Mesenchymal stem cell (in vitro differentiated cells and primary cell): ENCODE data around the gene CERS6.

Source experiments
- DNase-seq: peaks from one replicate; pipeline ENCODE4 v3.0.0-alpha.2; 2013
- H2AFZ ChIP-seq: one replicate; pipeline ENCODE4 v1.6.1; 2013; ENCODE audit warnings: low read depth, mild to moderate bottlenecking, control low read depth, inconsistent platforms, low read length, moderate library complexity
- H2AK5ac ChIP-seq: 2 replicates; pipeline ENCODE4 v1.6.1; 2013; ENCODE audit warnings: low read length, moderate library complexity, mild to moderate bottlenecking, inconsistent platforms; ENCODE audit not compliant: severe bottlenecking
- H2BK120ac ChIP-seq: one replicate; pipeline ENCODE4 v1.6.1; 2013; ENCODE audit warnings: low read depth, mild to moderate bottlenecking, inconsistent platforms, low read length, moderate library complexity
- H2BK12ac ChIP-seq, 2 experiments: one replicate each; pipeline ENCODE4 v1.6.1; 2013; ENCODE audit warnings: inconsistent platforms in 2 of 2, low read length in 2 of 2, mild to moderate bottlenecking in 2 of 2, moderate library complexity in 2 of 2, control low read depth in 1 of 2
- H2BK15ac ChIP-seq: one replicate; pipeline ENCODE4 v1.6.1; 2013; ENCODE audit warnings: mild to moderate bottlenecking, low read depth, inconsistent platforms; ENCODE audit not compliant: poor library complexity, severe bottlenecking
- H2BK5ac ChIP-seq: 2 replicates; pipeline ENCODE4 v1.6.1; 2013; ENCODE audit warnings: low read depth, mild to moderate bottlenecking, low read length, control low read depth, inconsistent platforms; ENCODE audit not compliant: poor library complexity, severe bottlenecking
- H3K14ac ChIP-seq, 2 experiments: one replicate each; pipeline ENCODE4 v1.6.1; 2013; ENCODE audit warnings: inconsistent platforms in 2 of 2, low read length in 2 of 2, control low read depth in 1 of 2, mild to moderate bottlenecking in 1 of 2, moderate library complexity in 1 of 2
- H3K18ac ChIP-seq, 2 experiments: one replicate each; pipeline ENCODE4 v1.6.1; 2013; ENCODE audit warnings: inconsistent platforms in 2 of 2, low read length in 2 of 2, control low read depth in 1 of 2, low read depth in 1 of 2, mild to moderate bottlenecking in 1 of 2
- H3K23ac ChIP-seq, 2 experiments: one replicate each; pipeline ENCODE4 v1.6.1; 2013; ENCODE audit warnings: inconsistent platforms in 2 of 2, low read length in 2 of 2, mild to moderate bottlenecking in 2 of 2, moderate library complexity in 2 of 2, control low read depth in 1 of 2
- H3K27ac ChIP-seq: 2 replicates; pipeline ENCODE4 v1.5.1; 2013; ENCODE audit warnings: mild to moderate bottlenecking, moderate library complexity, low read length, control low read depth, inconsistent platforms; ENCODE audit not compliant: poor library complexity, severe bottlenecking
- H3K27me3 ChIP-seq, 2 experiments: 2 replicates each; pipeline versions ENCODE4 v1.6.1 to v1.7.0; 2013; ENCODE audit warnings: low read length in 2 of 2, mild to moderate bottlenecking in 2 of 2, moderate library complexity in 2 of 2, control low read depth in 1 of 2, inconsistent platforms in 1 of 2; ENCODE audit not compliant: control insufficient read depth in 1 of 2, insufficient read depth in 1 of 2
- H3K36me3 ChIP-seq, 2 experiments: 2 replicates each; pipeline versions ENCODE4 v1.6.1 to v1.7.0; 2013; ENCODE audit warnings: low read length in 2 of 2, control low read depth in 1 of 2, inconsistent platforms in 1 of 2, low read depth in 1 of 2, mild to moderate bottlenecking in 1 of 2; ENCODE audit not compliant: insufficient read depth in 2 of 2, control insufficient read depth in 1 of 2
- H3K4ac ChIP-seq, 2 experiments: one replicate each; pipeline ENCODE4 v1.6.1; 2013; ENCODE audit warnings: inconsistent platforms in 2 of 2, low read length in 2 of 2, mild to moderate bottlenecking in 2 of 2, moderate library complexity in 2 of 2, control low read depth in 1 of 2, low read depth in 1 of 2
- H3K4me1 ChIP-seq: 2 replicates; pipeline ENCODE4 v1.6.1; 2013; ENCODE audit warnings: low read depth, low read length, control low read depth; ENCODE audit not compliant: control insufficient read depth, insufficient read depth
- H3K4me2 ChIP-seq: 2 replicates; pipeline ENCODE4 v1.6.1; 2013; ENCODE audit warnings: low read length, mild to moderate bottlenecking, inconsistent platforms; ENCODE audit not compliant: poor library complexity, severe bottlenecking
- H3K4me3 ChIP-seq, 2 experiments: 2 replicates each; pipeline versions ENCODE4 v1.5.1 to v1.7.0; 2013; ENCODE audit warnings: low read length in 2 of 2, mild to moderate bottlenecking in 2 of 2, control low read depth in 1 of 2, low read depth in 1 of 2; ENCODE audit not compliant: insufficient read depth in 1 of 2
- H3K79me1 ChIP-seq: replicated peaks from 2 replicates; pipeline ENCODE4 v1.6.1; 2013; ENCODE audit warnings: mild to moderate bottlenecking, control low read depth, low read length, inconsistent platforms; ENCODE audit not compliant: poor library complexity, severe bottlenecking
- H3K9ac ChIP-seq: 2 replicates; pipeline ENCODE4 v1.7.0; 2013; ENCODE audit warnings: mild to moderate bottlenecking, low read length, moderate library complexity
- H3K9me3 ChIP-seq: 2 replicates; pipeline ENCODE4 v1.7.0; 2013; ENCODE audit warnings: mild to moderate bottlenecking, low read length; ENCODE audit not compliant: control insufficient read depth
- H4K8ac ChIP-seq: one replicate; pipeline ENCODE4 v1.6.1; 2013; ENCODE audit warnings: inconsistent platforms, mild to moderate bottlenecking, low read length, moderate library complexity
- H4K91ac ChIP-seq: one replicate; pipeline ENCODE4 v1.6.1; 2013; ENCODE audit warnings: mild to moderate bottlenecking, low read length, inconsistent platforms
- WGBS: methylation state at CpG from one replicate; pipeline ENCODE4 v1.1.7; 2013; ENCODE audit warnings: mixed read lengths; 5-methylcytosine and 5-hydroxymethylcytosine counted together

The CERS6 gene

DNA sequence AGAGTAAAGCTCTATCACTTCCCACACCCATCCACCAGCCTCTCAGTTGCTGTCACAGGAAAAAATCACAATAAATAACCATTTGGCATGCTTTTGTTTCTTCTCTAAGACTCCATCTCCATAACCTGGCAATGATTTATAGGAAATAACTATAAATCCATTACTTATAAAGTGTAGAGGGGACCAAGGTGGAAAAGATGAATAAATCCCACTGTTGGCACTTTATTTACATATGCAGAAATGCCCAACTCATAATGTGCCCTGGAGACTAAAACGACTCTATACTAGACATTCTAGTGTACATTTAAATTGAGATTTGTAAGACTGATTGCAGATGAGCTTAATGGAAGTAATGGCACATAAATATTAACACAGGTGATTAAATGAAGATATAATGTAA is 338.9 kb downstream of the CERS6 start:
- Histone ChIP-seq H2BK12ac (no peak overlapping the region), H2BK120ac (no peak overlapping the region), H4K91ac (no peak overlapping the region), H3K27me3 (peaks cover 0 to 2% of the 10 kb centered on the region in 2 experiments), H3K4ac (no peak overlapping the region), H3K14ac (no peak overlapping the region), H3K9ac (no peak overlapping the region), H3K23ac (no peak overlapping the region), H3K4me3 (no peak overlapping the region), H3K4me2 (no peak overlapping the region), H3K9me3 (no peaks in the 10 kb centered on the region), H3K79me1 (no peaks in the 10 kb centered on the region), H3K4me1 (no peaks in the 10 kb centered on the region), H3K27ac (no peak overlapping the region), H3K36me3 (no peaks in the 10 kb centered on the region), H3K18ac (no peak overlapping the region), H2BK15ac (no peak overlapping the region), H2AFZ (no peak overlapping the region), H2AK5ac (no peak overlapping the region), H4K8ac (no peak overlapping the region), H2BK5ac (no peak overlapping the region)
- no CpG with 5 or more reads among the region's 1 CpG for WGBS
- no peak for DNase-seq

DNA sequence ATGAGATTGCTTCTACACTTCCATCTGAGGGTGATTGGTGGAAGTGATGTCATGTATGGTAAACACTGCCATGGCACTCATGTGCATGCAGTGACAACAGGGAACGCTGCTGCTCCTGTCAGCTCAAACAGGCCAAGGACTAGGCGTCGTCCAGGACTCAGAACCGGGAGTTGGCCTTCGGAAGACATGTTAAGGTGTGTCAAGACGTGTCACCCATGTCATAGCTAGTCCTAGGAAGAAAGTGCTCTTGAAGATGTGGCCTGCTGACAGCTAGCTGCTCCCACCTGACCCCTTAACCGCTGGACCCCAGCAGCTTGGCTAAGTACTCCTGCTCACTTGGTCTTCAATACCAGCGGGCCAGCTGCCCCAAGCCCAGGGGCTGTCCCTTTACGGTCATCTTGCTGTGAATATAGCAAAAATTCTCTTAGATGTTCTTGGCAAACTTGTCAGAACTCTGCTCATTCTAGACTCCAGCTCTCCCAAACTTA is 340.1 kb downstream of the CERS6 start:
- WGBS: 76% methylated on average over 9 of the region's 9 CpGs
- H2BK120ac ChIP-seq: peak overlapping the region; percentile 40
- DNase-seq: no peak

DNA sequence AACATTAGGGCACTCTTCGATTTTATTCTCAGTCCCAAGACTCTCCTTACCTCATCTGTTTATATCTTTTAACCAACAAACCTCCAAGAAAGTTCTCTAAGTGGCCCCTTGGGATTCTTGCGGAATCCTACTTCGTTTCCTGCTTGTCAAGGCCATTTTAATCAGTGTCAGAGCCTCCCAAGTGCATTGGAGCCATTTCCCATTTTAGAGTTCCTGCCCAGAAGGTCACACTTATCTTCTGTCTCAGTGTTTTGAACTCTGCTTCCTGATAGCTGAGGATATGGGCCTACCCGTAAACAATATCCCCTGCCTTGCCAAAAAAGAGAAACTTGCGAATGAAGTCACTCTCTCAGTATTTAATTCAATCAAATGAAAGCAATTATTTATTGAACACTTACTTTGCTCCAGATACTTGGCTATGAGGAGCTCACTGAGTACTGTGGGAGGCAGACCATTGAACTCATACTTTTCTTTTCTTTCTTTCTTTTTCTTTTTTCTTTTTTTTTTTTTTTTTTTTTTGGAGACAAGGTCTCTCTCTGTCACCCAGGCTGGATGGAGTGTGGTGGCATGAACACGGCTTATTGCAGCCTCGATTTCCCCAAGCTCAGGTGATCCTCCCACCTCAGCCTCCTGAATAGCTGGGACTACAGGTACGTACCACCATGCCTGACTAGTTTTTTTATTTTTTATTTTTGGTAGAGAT is 340.7 kb downstream of the CERS6 start:
- H4K91ac ChIP-seq: no peak overlapping the region
- no peak overlapping the region for H3K4me2 ChIP-seq
- DNase-seq: peak; percentile 85
- H2BK5ac ChIP-seq: no peak overlapping the region
- no peak overlapping the region for H3K9ac ChIP-seq
- no peak overlapping the region for H3K14ac ChIP-seq
- no peak overlapping the region for H3K27ac ChIP-seq
- H2AK5ac ChIP-seq: no peak overlapping the region
- H3K4me3 ChIP-seq: no peak overlapping the region
- no peak overlapping the region for H4K8ac ChIP-seq
- H3K4ac ChIP-seq: no peak overlapping the region
- H3K18ac ChIP-seq: no peak overlapping the region
- H3K27me3 ChIP-seq: peaks cover 0 to 2% of the 10 kb centered on the region in 2 experiments
- H2BK12ac ChIP-seq: no peak overlapping the region
- H2AFZ ChIP-seq: no peak overlapping the region
- H3K4me1 ChIP-seq: no peaks in the 10 kb centered on the region
- 14% methylated on average over 5 of the region's 8 CpGs for WGBS
- no peaks in the 10 kb centered on the region for H3K36me3 ChIP-seq
- H3K23ac ChIP-seq: no peak overlapping the region
- H2BK120ac ChIP-seq: no peak overlapping the region
- H3K9me3 ChIP-seq: no peaks in the 10 kb centered on the region
- no peaks in the 10 kb centered on the region for H3K79me1 ChIP-seq
- no peak overlapping the region for H2BK15ac ChIP-seq

More for the DNA sequence above, 340.1 kb downstream of the CERS6 start:
- Histone ChIP-seq H3K14ac (no peak overlapping the region), H3K4me2 (no peak overlapping the region), H3K27me3 (peaks cover 0 to 2% of the 10 kb centered on the region in 2 experiments), H3K18ac (peak overlapping the region; percentile 50 to 80), H2BK5ac (no peak overlapping the region), H4K91ac (peak overlapping the region; percentile 79), H3K23ac (no peak overlapping the region), H3K4me1 (no peaks in the 10 kb centered on the region), H2BK12ac (peak overlapping the region; percentile 60 to 69), H3K27ac (no peak overlapping the region), H3K4ac (peak overlapping the region; percentile 35 to 37), H3K9ac (no peak overlapping the region), H3K4me3 (no peak overlapping the region), H2BK15ac (peak overlapping the region; percentile 60), H2AK5ac (no peak overlapping the region), H3K9me3 (no peaks in the 10 kb centered on the region), H3K36me3 (no peaks in the 10 kb centered on the region), H3K79me1 (no peaks in the 10 kb centered on the region), H4K8ac (peak overlapping the region; percentile 66), H2AFZ (no peak overlapping the region)

DNA sequence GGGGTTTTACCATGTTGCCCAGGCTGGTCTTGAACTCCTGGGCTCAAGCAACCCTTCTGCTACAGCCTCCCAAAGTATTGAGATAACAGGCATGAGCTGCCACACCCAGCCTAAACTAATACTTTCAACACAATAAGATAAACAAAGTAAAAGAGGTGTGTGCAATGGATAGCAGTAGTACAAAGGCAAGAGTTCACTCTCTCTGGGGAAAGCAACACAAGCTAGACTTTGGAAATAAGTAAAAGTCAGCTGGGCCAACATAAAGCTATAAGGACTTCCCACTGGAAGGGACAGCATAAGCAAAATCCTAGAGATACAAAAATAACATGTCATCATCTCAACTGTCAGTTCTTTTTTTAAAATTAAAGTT is 341.2 kb downstream of the CERS6 start:
- no peak overlapping the region for H2AFZ ChIP-seq
- no peak overlapping the region for H3K4ac ChIP-seq
- H2BK5ac ChIP-seq: no peak overlapping the region
- H3K4me3 ChIP-seq: no peak overlapping the region
- no peak overlapping the region for H4K8ac ChIP-seq
- no peak overlapping the region for H3K4me2 ChIP-seq
- no peak overlapping the region for H3K18ac ChIP-seq
- H3K27ac ChIP-seq: no peak overlapping the region
- H3K27me3 ChIP-seq: peaks cover 0 to 2% of the 10 kb centered on the region in 2 experiments
- H3K9me3 ChIP-seq: no peaks in the 10 kb centered on the region
- H2AK5ac ChIP-seq: no peak overlapping the region
- no peak overlapping the region for H2BK12ac ChIP-seq
- H3K23ac ChIP-seq: no peak overlapping the region
- H3K4me1 ChIP-seq: no peaks in the 10 kb centered on the region
- H4K91ac ChIP-seq: no peak overlapping the region
- no peak overlapping the region for H2BK15ac ChIP-seq
- no peak overlapping the region for H2BK120ac ChIP-seq
- no peak overlapping the region for H3K14ac ChIP-seq
- no peak overlapping the region for H3K9ac ChIP-seq
- no peak for DNase-seq
- H3K79me1 ChIP-seq: no peaks in the 10 kb centered on the region
- no peaks in the 10 kb centered on the region for H3K36me3 ChIP-seq
